Body of pancreas (tissue), 4 donors: ENCODE measurements around the gene BMPER. TPM values are rescaled to one million over a fixed set of nuclear protein-coding genes. Genes with fewer than 3 reads are reported as not detected.

Experiments used
- ATAC-seq: fragments of 150-250 bp; one replicate; pipeline ENCODE4 v1.9.1; 2016
- DNase-seq, 4 donors: peaks; one replicate each; pipeline ENCODE4 v3.0.0-alpha.2; 2019
- H3K27ac ChIP-seq, 4 donors: fragments of 200-600 bp; sonication (generic); 1 replicate in 3 of 4; 2 replicates in 1 of 4; pipeline versions ENCODE4 v1.5.1 to v1.6.1; 2016 to 2019; ENCODE audit warnings: mild to moderate bottlenecking in 1 of 4, mixed read lengths in 1 of 4, moderate library complexity in 1 of 4
- H3K27me3 ChIP-seq, 2 donors: fragments of 200-600 bp; sonication (generic); one replicate each; pipeline ENCODE4 v1.6.0; 2016; ENCODE audit warnings: mild to moderate bottlenecking in 1 of 2
- H3K36me3 ChIP-seq, 2 donors: fragments of 200-600 bp; sonication (generic); replicated peaks in 1 of 2; 2 replicates each; pipeline ENCODE4 v1.5.1; 2016; ENCODE audit warnings: low read depth in 2 of 2; ENCODE audit not compliant: insufficient read depth in 1 of 2
- H3K4me1 ChIP-seq: fragments of 200-600 bp; sonication (generic); one replicate; pipeline ENCODE4 v1.6.0; 2016
- H3K4me3 ChIP-seq, 2 donors: fragments of 200-600 bp; sonication (generic); 1 replicate in 1 of 2; 2 replicates in 1 of 2; pipeline ENCODE4 v1.5.1; 2016 to 2019
- H3K9me3 ChIP-seq, 3 donors: fragments of 200-600 bp; sonication (generic); 1 replicate in 2 of 3; 2 replicates in 1 of 3; pipeline ENCODE4 v1.5.1; 2016
- POLR2A ChIP-seq, 3 donors: fragments of 450-650 bp; IDR thresholded peaks; one replicate each; pipeline ENCODE4 v1.6.1; 2016; ENCODE audit warnings: antibody characterized with exemption in 3 of 3, mild to moderate bottlenecking in 2 of 3
- WGBS, 2 donors: methylation state at CpG; one replicate each; pipeline ENCODE4 v1.1.5; 2017; 5-methylcytosine and 5-hydroxymethylcytosine counted together
- intact Hi-C: fragments of 100-400 bp; cut with DNase I; formaldehyde crosslinking; loops from one replicate; pipeline ENCODE4 v1.15.1; 2023
- total RNA-seq, 2 donors: library from RNA; depleted of rRNA; stranded (reverse); fragments of >200 nt; gene quantifications; one replicate each; pipeline ENCODE4 v1.1.0, GENCODE V29; 2016
- TF ChIP-seq, protein P1 (sequence below), 7 experiments: fragments of 450-650 bp in 4 of 7; fragments of 200-600 bp in 3 of 7; sonication (generic) in 3 of 7; IDR thresholded peaks; one replicate each; pipeline ENCODE4 v1.5.1; 2016 to 2019; ENCODE audit warnings: antibody characterized with exemption in 7 of 7

The BMPER gene
- total RNA-seq, 2 donors from 2014 or later, result 0.33 to 0.78 TPM

DNA sequence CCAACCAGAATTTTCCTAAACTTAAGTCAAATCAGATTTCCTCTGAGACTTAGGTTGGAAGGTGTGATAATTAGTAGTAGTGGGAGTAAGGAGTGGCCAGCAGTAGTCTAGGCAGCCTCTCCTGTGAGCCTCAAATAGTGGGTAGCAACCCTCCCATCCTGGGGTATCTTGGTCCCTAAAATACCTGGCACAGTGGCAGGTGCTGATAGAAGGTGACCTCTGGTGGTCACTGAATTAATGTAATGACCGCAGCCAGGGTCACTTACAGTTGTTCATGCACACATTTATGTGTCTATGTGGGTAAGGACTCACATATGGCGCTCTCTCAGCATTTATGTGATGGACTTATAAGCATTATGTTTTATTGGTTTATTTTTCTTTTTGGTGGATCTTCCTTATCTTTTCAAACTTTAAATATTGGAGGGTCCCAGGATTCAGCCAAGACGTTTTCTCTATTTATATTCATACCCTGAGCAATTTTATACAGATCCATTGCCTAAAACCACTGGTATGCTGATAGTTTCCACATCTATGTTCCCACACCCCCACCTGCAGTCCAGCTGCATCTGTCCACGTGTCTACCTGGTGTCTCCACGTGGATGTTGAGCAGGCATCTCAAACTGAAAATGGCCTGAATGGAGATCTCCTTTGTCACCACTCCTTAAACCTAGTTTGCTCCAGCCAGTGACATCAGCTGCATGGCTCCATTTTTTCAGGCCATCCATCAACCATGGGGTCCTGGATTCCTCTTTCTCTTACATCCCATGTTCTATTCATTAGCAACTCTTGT lies 18.3 kb downstream of the BMPER start:
- no peak overlapping the region for H3K27ac ChIP-seq
- no peak overlapping the region for H3K4me3 ChIP-seq
- no peaks in the 10 kb centered on the region for H3K36me3 ChIP-seq
- H3K9me3 ChIP-seq, result no peaks in the 10 kb centered on the region
- WGBS, 2 donors, result 67 to 80% methylated on average over 5 of the region's 5 CpGs
- H3K4me1 ChIP-seq, result no peaks in the 10 kb centered on the region
- no peaks in the 10 kb centered on the region for H3K27me3 ChIP-seq
- TF ChIP-seq POLR2A (IDR thresholded peaks at IDR 0.05), result no peak
- TF ChIP-seq, protein P1, sequence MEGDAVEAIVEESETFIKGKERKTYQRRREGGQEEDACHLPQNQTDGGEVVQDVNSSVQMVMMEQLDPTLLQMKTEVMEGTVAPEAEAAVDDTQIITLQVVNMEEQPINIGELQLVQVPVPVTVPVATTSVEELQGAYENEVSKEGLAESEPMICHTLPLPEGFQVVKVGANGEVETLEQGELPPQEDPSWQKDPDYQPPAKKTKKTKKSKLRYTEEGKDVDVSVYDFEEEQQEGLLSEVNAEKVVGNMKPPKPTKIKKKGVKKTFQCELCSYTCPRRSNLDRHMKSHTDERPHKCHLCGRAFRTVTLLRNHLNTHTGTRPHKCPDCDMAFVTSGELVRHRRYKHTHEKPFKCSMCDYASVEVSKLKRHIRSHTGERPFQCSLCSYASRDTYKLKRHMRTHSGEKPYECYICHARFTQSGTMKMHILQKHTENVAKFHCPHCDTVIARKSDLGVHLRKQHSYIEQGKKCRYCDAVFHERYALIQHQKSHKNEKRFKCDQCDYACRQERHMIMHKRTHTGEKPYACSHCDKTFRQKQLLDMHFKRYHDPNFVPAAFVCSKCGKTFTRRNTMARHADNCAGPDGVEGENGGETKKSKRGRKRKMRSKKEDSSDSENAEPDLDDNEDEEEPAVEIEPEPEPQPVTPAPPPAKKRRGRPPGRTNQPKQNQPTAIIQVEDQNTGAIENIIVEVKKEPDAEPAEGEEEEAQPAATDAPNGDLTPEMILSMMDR (IDR thresholded peaks at IDR 0.05), result no peak
- DNase-seq (no peak), ATAC-seq (no peak)
- intact Hi-C loops, result no loop called here

DNA sequence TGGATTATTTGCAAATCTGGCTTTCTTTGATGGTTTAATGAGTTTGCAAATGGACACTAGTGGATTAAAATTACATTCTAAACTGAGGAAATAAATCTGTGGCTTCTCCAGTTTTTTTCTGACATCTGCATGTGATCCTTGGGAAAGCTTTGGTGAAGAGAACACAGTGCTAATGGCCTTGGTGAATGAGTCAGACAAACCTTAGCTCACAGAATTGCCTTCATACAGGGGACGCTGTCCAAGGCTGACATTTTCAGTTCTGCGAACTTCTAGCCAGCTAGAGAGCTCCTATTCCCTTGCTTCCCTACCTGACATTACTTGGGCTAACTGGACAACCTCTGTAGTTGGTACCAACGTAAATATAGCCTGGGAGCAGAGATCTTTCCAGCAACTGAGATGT lies 21.2 kb downstream of the BMPER start:
- Histone ChIP-seq H3K4me1 (no peaks in the 10 kb centered on the region), H3K27ac (no peak overlapping the region), H3K4me3 (no peak overlapping the region), H3K36me3 (no peaks in the 10 kb centered on the region), H3K9me3 (no peaks in the 10 kb centered on the region), H3K27me3 (no peaks in the 10 kb centered on the region)
- 56 to 58% methylated on average over 3 of the region's 3 CpGs for WGBS, 2 donors
- no peak for ATAC-seq
- intact Hi-C loops, result no loop called here
- DNase-seq, result no peak
- TF ChIP-seq, protein P1 (IDR thresholded peaks at IDR 0.05), result no peak
- no peak for TF ChIP-seq POLR2A (IDR thresholded peaks at IDR 0.05)

DNA sequence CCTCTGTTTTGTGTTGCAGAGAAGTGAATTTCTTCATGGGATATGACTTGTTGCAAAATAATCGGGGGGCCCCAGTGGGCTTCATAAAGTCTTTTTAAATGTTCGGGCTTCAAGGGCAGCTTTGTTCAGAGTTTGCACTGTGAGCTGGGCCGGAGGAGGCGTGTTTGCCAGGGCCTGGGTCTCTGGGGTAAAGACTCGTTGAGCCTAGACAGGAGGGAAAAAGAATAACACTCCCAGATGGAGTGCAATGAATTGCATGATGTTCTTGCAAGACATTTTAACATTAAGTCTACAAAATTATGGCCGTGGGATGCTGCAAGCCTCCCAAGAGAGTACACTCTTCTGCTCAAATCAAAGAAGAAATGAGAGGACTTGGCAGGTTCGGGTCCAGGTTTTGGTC lies 23.6 kb downstream of the BMPER start:
- Histone ChIP-seq H3K36me3 (no peaks in the 10 kb centered on the region), H3K4me1 (no peaks in the 10 kb centered on the region), H3K27me3 (no peaks in the 10 kb centered on the region), H3K9me3 (no peaks in the 10 kb centered on the region), H3K27ac (no peak overlapping the region), H3K4me3 (no peak overlapping the region)
- ATAC-seq (no peak), DNase-seq (no peak)
- no peak for TF ChIP-seq POLR2A (IDR thresholded peaks at IDR 0.05)
- TF ChIP-seq, protein P1 (IDR thresholded peaks at IDR 0.05), result no peak
- 49 to 62% methylated on average over 7 of the region's 7 CpGs for WGBS, 2 donors
- intact Hi-C loops, result no loop called here

DNA sequence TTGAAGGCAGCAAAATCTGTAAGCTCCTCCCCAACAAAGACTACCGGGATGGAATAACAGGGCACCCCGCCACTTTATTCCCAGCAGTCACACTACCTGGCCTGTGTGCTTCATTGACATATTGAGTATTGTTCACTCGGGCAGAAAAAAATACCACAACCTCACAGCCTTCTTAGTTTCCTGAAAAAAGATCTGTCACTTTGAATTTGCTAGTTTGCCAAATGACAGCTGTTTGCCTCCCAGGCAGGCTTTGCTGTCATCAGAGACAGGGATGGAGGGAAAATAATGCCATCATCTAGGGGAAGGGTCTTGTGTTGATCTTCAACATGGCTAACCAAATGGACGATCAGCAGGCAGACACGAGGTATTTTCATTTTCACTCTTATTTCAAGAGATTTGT lies 26.9 kb downstream of the BMPER start:
- WGBS, 2 donors, result 39 to 54% methylated on average over 5 of the region's 5 CpGs
- Histone ChIP-seq H3K27me3 (no peaks in the 10 kb centered on the region), H3K4me3 (no peak overlapping the region), H3K4me1 (no peaks in the 10 kb centered on the region), H3K9me3 (no peaks in the 10 kb centered on the region), H3K36me3 (no peaks in the 10 kb centered on the region), H3K27ac (no peak overlapping the region)
- TF ChIP-seq, protein P1 (IDR thresholded peaks at IDR 0.05), result no peak
- TF ChIP-seq POLR2A (IDR thresholded peaks at IDR 0.05), result no peak
- DNase-seq (no peak), ATAC-seq (no peak)
- intact Hi-C loops, result no loop called here
